Endothelial cell of umbilical vein (primary cell): ENCODE data around the gene MAML3. TPM values are rescaled to one million over a fixed set of nuclear protein-coding genes. Genes with fewer than 3 reads are reported as not detected.

Experiments used
- BruUV-seq: library from RNA; stranded (reverse); fragments of 400-500 nt; replicated peaks from 2 replicates; lab custom pipeline; 2021; lab: Mats Ljungman, UMichigan
- CTCF ChIA-PET: fragments of 300-600, 350-600 bp; sonication (Branson Sonifier 250); formaldehyde crosslinking; loops from one replicate; lab custom pipeline; 2021; ENCODE audit warnings: antibody characterized with exemption, inconsistent platforms; lab: Charles Lee
- POLR2A ChIA-PET: fragments of 300-600, 350-600 bp; sonication (Branson Sonifier 250); formaldehyde crosslinking; loops from one replicate; lab custom pipeline; 2021; ENCODE audit warnings: antibody characterized with exemption, inconsistent platforms; lab: Charles Lee
- DNase-seq: peaks from one replicate; pipeline ENCODE4 v3.0.0-alpha.2; 2011; ENCODE audit warnings: low read depth, low spot score
- FAIRE-seq: peaks from 2 replicates; lab custom pipeline; 2011; peaks lifted over from hg19 to GRCh38; lab: Jason Lieb, UNC
- H2AFZ ChIP-seq: 2 replicates; pipeline ENCODE4 v1.6.0; 2012; ENCODE audit warnings: low read depth, low read length, control low read depth, inconsistent platforms
- H3K27ac ChIP-seq: 2 replicates; pipeline ENCODE4 v1.5.1; 2011; ENCODE audit warnings: low read depth, mild to moderate bottlenecking, control low read depth, low read length, moderate library complexity; ENCODE audit not compliant: insufficient read depth
- H3K27me3 ChIP-seq, 2 experiments: 2 replicates each; pipeline versions ENCODE4 v1.6.0 to v1.6.1; 2011; ENCODE audit warnings: low read length in 2 of 2, mixed read lengths in 1 of 2; ENCODE audit not compliant: control insufficient read depth in 2 of 2, insufficient read depth in 2 of 2
- H3K36me3 ChIP-seq, 2 experiments: 2 replicates in 1 of 2; 3 replicates in 1 of 2; pipeline ENCODE4 v1.5.1; 2011; ENCODE audit warnings: low read length in 2 of 2, mild to moderate bottlenecking in 1 of 2, moderate library complexity in 1 of 2; ENCODE audit not compliant: control insufficient read depth in 2 of 2, insufficient read depth in 2 of 2; ENCODE audit errors: extremely low read depth in 1 of 2
- H3K4me1 ChIP-seq: 3 replicates; pipeline ENCODE4 v1.5.1; 2011; ENCODE audit warnings: mild to moderate bottlenecking, low read length; ENCODE audit not compliant: control insufficient read depth, insufficient read depth; ENCODE audit errors: extremely low read depth
- H3K4me2 ChIP-seq: 2 replicates; pipeline ENCODE4 v1.6.1; 2011; ENCODE audit warnings: low read length, control low read depth, mixed read lengths; ENCODE audit not compliant: insufficient read depth
- H3K4me3 ChIP-seq, 3 experiments: fragments of 200-600 bp in 1 of 3; sonication (generic), shearing (Covaris generic) in 1 of 3; replicated peaks in 1 of 3; 2 replicates each; pipeline ENCODE4 v1.5.1; 2011 to 2016; ENCODE audit warnings: control low read depth in 3 of 3, low read length in 3 of 3, mild to moderate bottlenecking in 2 of 3, inconsistent platforms in 1 of 3, low read depth in 1 of 3, moderate library complexity in 1 of 3; ENCODE audit not compliant: insufficient read depth in 1 of 3
- H3K79me2 ChIP-seq: 2 replicates; pipeline ENCODE4 v1.6.0; 2012; ENCODE audit warnings: low read length, inconsistent platforms; ENCODE audit not compliant: control insufficient read depth, insufficient read depth
- H3K9ac ChIP-seq: replicated peaks from 2 replicates; pipeline ENCODE3; 2011; ENCODE audit warnings: low read length, control low read depth; ENCODE audit not compliant: insufficient read depth; ENCODE audit errors: extremely low read depth
- H3K9me1 ChIP-seq: replicated peaks from 3 replicates; pipeline ENCODE4 v1.6.0; 2011; ENCODE audit warnings: mild to moderate bottlenecking, low read length; ENCODE audit not compliant: control insufficient read depth, insufficient read depth; ENCODE audit errors: extremely low read depth
- H3K9me3 ChIP-seq: replicated peaks from 2 replicates; pipeline ENCODE4 v1.5.1; 2012; ENCODE audit warnings: low read length, inconsistent platforms; ENCODE audit not compliant: control insufficient read depth, insufficient read depth
- H4K20me1 ChIP-seq: replicated peaks from 2 replicates; pipeline ENCODE3; 2011; ENCODE audit warnings: mild to moderate bottlenecking, low read length; ENCODE audit not compliant: control insufficient read depth, insufficient read depth; ENCODE audit errors: extremely low read depth
- dilution Hi-C: fragments of 300-500 bp; cut with MboI; formaldehyde crosslinking; loops from one replicate; pipeline ENCODE4 v1.15.0; 2019; ENCODE audit warnings: low sequenced_read_pairs; ENCODE audit not compliant: extremely low pct_ligation_motif_present
- intact Hi-C: fragments of 100-400 bp; cut with micrococcal nuclease; formaldehyde crosslinking; loops from one replicate; pipeline ENCODE4 v1.10.0; 2022
- polyA plus RNA-seq, 4 experiments: library from polyadenylated mRNA; depleted of rRNA in 3 of 4; stranded (reverse) in 3 of 4; unstranded in 1 of 4; fragments of >200 nt; gene quantifications; 2 replicates each; pipeline versions ENCODE4 v1.2.1 to v1.2.3, GENCODE V29; 2011 to 2012; ENCODE audit warnings: missing spikeins in 1 of 4
- total RNA-seq: library from RNA; stranded (reverse); gene quantifications from 2 replicates; pipeline ENCODE4 v1.2.3, GENCODE V29; 2021
- TF ChIP-seq, protein P1 (sequence below): IDR thresholded peaks from 2 replicates; pipeline ENCODE4 v1.6.1; 2011; ENCODE audit not compliant: insufficient read depth, insufficient read length
- TF ChIP-seq, protein P2 (sequence below), 2 donors: IDR thresholded peaks; 1 replicate in 1 of 2; 2 replicates in 1 of 2; pipeline ENCODE4 v1.5.1; 2011; ENCODE audit warnings: low read length in 2 of 2, mild to moderate bottlenecking in 2 of 2, moderate library complexity in 2 of 2, control low read depth in 1 of 2, inconsistent platforms in 1 of 2, low read depth in 1 of 2; ENCODE audit not compliant: insufficient read depth in 1 of 2; ENCODE audit errors: extremely low read depth in 1 of 2

MAML3 gene
- total and polyA plus RNA-seq, 2 donors (not counting 3 experiments of a cell fraction or from before 2014, with no cell fraction given) = 14.0 to 20.3 TPM

DNA sequence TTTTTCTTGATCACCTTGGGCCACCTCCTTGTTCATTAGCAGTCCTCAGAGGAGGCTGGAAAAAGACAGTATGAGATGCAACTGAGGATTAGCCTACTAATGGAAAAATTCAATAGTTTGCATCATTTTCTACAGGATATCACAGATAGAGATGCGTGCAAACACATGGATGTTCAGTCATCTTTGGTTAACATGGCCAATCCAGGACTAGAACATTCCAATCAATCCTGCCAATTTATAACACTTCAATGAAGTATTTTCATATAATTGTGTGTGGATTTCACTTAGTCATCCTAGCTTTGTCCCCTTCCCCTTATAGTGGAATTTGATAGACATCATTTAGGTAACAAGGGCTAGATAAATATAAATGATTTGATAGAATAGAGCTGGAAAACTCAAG lies 42.7 kb downstream of the MAML3 start:
- no TSS peak for BruUV-seq

More for the DNA sequence above, 42.7 kb downstream of the MAML3 start:
- Histone ChIP-seq H3K9me3 (no peaks in the 10 kb centered on the region), H3K4me1 (peaks cover 11% of the 10 kb centered on the region), H3K4me2 (peak overlapping the region; percentile 25), H4K20me1 (no peaks in the 10 kb centered on the region), H3K9ac (no peak overlapping the region), H3K36me3 (no peaks in the 10 kb centered on the region), H3K79me2 (peaks cover 2% of the 10 kb centered on the region), H3K4me3 (no peak overlapping the region), H3K27ac (no peak overlapping the region), H3K27me3 (no peaks in the 10 kb centered on the region), H2AFZ (no peak overlapping the region), H3K9me1 (no peaks in the 10 kb centered on the region)
- dilution Hi-C loops (no loop called here), intact Hi-C loops (no loop called here)
- TF ChIP-seq, protein P1, sequence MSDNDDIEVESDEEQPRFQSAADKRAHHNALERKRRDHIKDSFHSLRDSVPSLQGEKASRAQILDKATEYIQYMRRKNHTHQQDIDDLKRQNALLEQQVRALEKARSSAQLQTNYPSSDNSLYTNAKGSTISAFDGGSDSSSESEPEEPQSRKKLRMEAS = no peak
- TF ChIP-seq, protein P2, sequence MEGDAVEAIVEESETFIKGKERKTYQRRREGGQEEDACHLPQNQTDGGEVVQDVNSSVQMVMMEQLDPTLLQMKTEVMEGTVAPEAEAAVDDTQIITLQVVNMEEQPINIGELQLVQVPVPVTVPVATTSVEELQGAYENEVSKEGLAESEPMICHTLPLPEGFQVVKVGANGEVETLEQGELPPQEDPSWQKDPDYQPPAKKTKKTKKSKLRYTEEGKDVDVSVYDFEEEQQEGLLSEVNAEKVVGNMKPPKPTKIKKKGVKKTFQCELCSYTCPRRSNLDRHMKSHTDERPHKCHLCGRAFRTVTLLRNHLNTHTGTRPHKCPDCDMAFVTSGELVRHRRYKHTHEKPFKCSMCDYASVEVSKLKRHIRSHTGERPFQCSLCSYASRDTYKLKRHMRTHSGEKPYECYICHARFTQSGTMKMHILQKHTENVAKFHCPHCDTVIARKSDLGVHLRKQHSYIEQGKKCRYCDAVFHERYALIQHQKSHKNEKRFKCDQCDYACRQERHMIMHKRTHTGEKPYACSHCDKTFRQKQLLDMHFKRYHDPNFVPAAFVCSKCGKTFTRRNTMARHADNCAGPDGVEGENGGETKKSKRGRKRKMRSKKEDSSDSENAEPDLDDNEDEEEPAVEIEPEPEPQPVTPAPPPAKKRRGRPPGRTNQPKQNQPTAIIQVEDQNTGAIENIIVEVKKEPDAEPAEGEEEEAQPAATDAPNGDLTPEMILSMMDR (IDR thresholded peaks at IDR 0.05; ENCODE audit: extremely low read depth in 1 of 2, insufficient read depth in 1 of 2, low read depth in 1 of 2, low read length in 2 of 2) = no peak
- FAIRE-seq = no peak
- POLR2A ChIA-PET = no interaction called here
- DNase-seq = no peak
- CTCF ChIA-PET = interaction anchor here (0.8 to 1.7 kb wide), 4 partner anchors 11 to 215 kb away, joined by 3 to 4 read pairs (median 3); no protein-coding TSS in a partner anchor
